Neural progenitor cell (in vitro differentiated cells): ENCODE data around the gene NDUFC2. TPM values are rescaled to one million over a fixed set of nuclear protein-coding genes. Genes with fewer than 3 reads are reported as not detected.
"Not testable (repeated sequence)": the region's sequence is repeated elsewhere in the genome, so short reads cannot be mapped to it uniquely, and the experiment has no call there.

ENCODE experiments used
- DNase-seq: peaks from one replicate; pipeline ENCODE4 v3.0.0-alpha.2; 2016; ENCODE audit warnings: low spot score
- H2AFZ ChIP-seq: fragments of 200-600 bp; sonication (generic); replicated peaks from 2 replicates; pipeline ENCODE4 v1.6.1; 2016; ENCODE audit warnings: antibody characterized with exemption
- H3F3A ChIP-seq: fragments of 200-600 bp; sonication (generic); 2 replicates; pipeline ENCODE4 v1.6.1; 2016; ENCODE audit warnings: antibody characterized with exemption, low read depth
- H3K27ac ChIP-seq: fragments of 200-600 bp; sonication (generic); 2 replicates; pipeline ENCODE4 v1.5.1; 2016; ENCODE audit warnings: mild to moderate bottlenecking
- H3K27me3 ChIP-seq: fragments of 200-600 bp; sonication (generic); 2 replicates; pipeline ENCODE4 v1.6.1; 2016; ENCODE audit warnings: mild to moderate bottlenecking, moderate library complexity
- H3K36me3 ChIP-seq: fragments of 200-600 bp; sonication (generic); 2 replicates; pipeline ENCODE4 v1.5.1; 2016
- H3K4me1 ChIP-seq: fragments of 200-600 bp; sonication (generic); 2 replicates; pipeline ENCODE4 v1.6.1; 2016; ENCODE audit warnings: mixed run types
- H3K4me2 ChIP-seq: fragments of 200-600 bp; sonication (generic); 2 replicates; pipeline ENCODE4 v1.6.1; 2016
- H3K4me3 ChIP-seq: fragments of 200-600 bp; sonication (generic); 2 replicates; pipeline ENCODE4 v1.5.1; 2016
- H3K79me2 ChIP-seq: fragments of 200-600 bp; sonication (generic); 2 replicates; pipeline ENCODE4 v1.6.1; 2016; ENCODE audit warnings: low read depth
- H3K9ac ChIP-seq: fragments of 200-600 bp; sonication (generic); 2 replicates; pipeline ENCODE4 v1.6.1; 2016
- H3K9me3 ChIP-seq: fragments of 200-600 bp; sonication (generic); 2 replicates; pipeline ENCODE4 v1.5.1; 2016; ENCODE audit warnings: low read depth
- H4K20me1 ChIP-seq: fragments of 200-600 bp; sonication (generic); 2 replicates; pipeline ENCODE4 v1.6.1; 2016; ENCODE audit warnings: low read depth
- H3K27ac Mint-ChIP-seq: 3 replicates; pipeline ENCODE4 v1.8.0; 2021; ENCODE audit warnings: mixed read lengths
- H3K27me3 Mint-ChIP-seq: 2 replicates; pipeline ENCODE4 v1.8.0; 2022; ENCODE audit warnings: low read depth, mild to moderate bottlenecking, inconsistent platforms, moderate library complexity, mixed read lengths; ENCODE audit not compliant: insufficient read depth
- H3K36me3 Mint-ChIP-seq: 3 replicates; pipeline ENCODE4 v1.8.0; 2021; ENCODE audit warnings: mixed read lengths
- H3K4me1 Mint-ChIP-seq: 3 replicates; pipeline ENCODE4 v1.8.0; 2021; ENCODE audit warnings: mixed read lengths
- H3K4me3 Mint-ChIP-seq: 3 replicates; pipeline ENCODE4 v1.8.0; 2021; ENCODE audit warnings: mild to moderate bottlenecking, moderate library complexity, mixed read lengths
- H3K9me3 Mint-ChIP-seq: 3 replicates; pipeline ENCODE4 v1.8.0; 2020; ENCODE audit warnings: mixed read lengths
- EZH2 ChIP-seq: fragments of 200-600 bp; sonication (generic); IDR thresholded peaks from 2 replicates; pipeline ENCODE4 v1.6.1; 2017; ENCODE audit warnings: antibody characterized with exemption, mild to moderate bottlenecking, moderate library complexity
- EZH2phosphoT487 ChIP-seq: fragments of 200-600 bp; sonication (generic); IDR thresholded peaks from 2 replicates; pipeline ENCODE4 v1.6.1; 2017; ENCODE audit warnings: antibody characterized with exemption
- total RNA-seq: library from RNA; depleted of rRNA; stranded (reverse); fragments of >200 nt; gene quantifications from 2 replicates; pipeline ENCODE4 v1.2.3, GENCODE V29; 2015; ENCODE audit warnings: low replicate concordance
- TF ChIP-seq, protein P1 (sequence below): fragments of 200-600 bp; sonication (generic); IDR thresholded peaks from 2 replicates; pipeline ENCODE4 v1.5.1; 2017; ENCODE audit warnings: antibody characterized with exemption, mild to moderate bottlenecking

Gene NDUFC2
- total RNA-seq, 1 donor from 2014 or later = 36.7 TPM

DNA sequence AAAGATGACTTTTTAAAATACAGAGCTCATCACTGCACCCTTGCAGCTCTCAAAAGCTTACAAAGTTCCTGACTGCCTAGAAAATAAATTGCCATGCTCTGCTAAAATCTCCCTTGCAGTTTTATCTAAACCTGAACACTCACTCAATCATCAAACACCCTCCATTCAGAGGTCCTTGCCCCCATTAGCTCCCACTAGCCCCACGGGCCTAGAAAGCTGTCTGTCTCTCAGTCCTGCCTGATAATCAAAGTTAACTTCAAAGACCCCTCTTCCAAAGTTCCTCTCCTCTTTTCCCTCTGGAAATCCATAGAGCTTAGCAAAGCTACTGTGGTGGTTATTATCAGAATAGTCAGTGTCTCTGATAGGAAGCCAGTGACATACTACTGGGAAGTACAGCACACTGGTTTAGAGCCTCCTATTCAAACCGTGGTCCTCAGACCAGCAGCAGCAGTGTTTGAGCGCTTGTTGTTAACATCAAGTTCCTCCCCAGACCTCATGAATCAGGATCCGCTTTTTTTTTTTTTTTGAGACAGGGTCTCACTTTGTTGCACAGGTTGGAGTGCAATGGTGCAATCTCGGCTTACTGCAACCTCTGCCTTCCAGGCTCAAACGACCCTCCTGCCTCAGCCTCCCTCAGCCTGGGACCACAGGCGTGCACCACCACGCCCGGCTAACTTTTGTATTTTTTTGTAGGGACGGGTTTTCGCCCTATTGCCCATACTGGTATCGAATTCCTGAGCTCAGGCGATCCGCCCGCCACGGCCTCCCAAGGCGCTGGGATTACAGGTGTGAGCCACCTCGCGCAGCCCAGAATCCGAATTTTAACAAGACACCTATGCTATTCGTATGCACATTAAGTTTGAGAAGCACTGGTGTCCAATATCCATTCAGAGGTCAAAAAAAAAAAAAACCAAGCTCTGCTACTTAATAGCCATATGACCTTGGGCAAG, 1.2 kb downstream of the NDUFC2 start:
- H3K27ac Mint-ChIP-seq = no peak overlapping the region
- H3K27me3 Mint-ChIP-seq = no peaks in the 10 kb centered on the region
- no peaks in the 10 kb centered on the region for H3K9me3 ChIP-seq

GRCh38 chr11:78077592-78077991, 2.1 kb downstream of the NDUFC2 start:
- not testable (repeated sequence) for H3K4me1 ChIP-seq, H3K36me3 ChIP-seq, H3F3A ChIP-seq, DNase-seq, H3K36me3 Mint-ChIP-seq, H2AFZ ChIP-seq, H3K27me3 ChIP-seq, H3K9ac ChIP-seq, H3K4me3 ChIP-seq, H3K27ac ChIP-seq, H3K27me3 Mint-ChIP-seq, H3K9me3 Mint-ChIP-seq, H3K9me3 ChIP-seq, H3K27ac Mint-ChIP-seq
- Histone ChIP-seq H3K79me2 (peaks cover 68% of the 10 kb centered on the region), H4K20me1 (peaks cover 22% of the 10 kb centered on the region), H3K4me2 (peak overlapping the region; percentile 75)
- Mint-ChIP-seq H3K4me1 (peaks cover 14% of the 10 kb centered on the region), H3K4me3 (peak overlapping the region; percentile 94)

More for the DNA sequence above, 1.2 kb downstream of the NDUFC2 start:
- Mint-ChIP-seq H3K36me3 (peaks cover 3% of the 10 kb centered on the region), H3K4me1 (peaks cover 18% of the 10 kb centered on the region), H3K4me3 (peak overlapping the region; percentile 94), H3K9me3 (no peaks in the 10 kb centered on the region)
- Histone ChIP-seq H3K4me1 (no peaks in the 10 kb centered on the region), H4K20me1 (peaks cover 22% of the 10 kb centered on the region), H3K4me3 (peak overlapping the region; percentile 57), H3F3A (no peaks in the 10 kb centered on the region), H3K27ac (no peak overlapping the region), H3K36me3 (no peaks in the 10 kb centered on the region), H3K9ac (peak overlapping the region; percentile 81), H2AFZ (no peak overlapping the region), H3K27me3 (no peaks in the 10 kb centered on the region), H3K4me2 (peak overlapping the region; percentile 75), H3K79me2 (peaks cover 61% of the 10 kb centered on the region)
- DNase-seq = peak; percentile 21
- no peak for TF ChIP-seq EZH2phosphoT487
- TF ChIP-seq, protein P1, sequence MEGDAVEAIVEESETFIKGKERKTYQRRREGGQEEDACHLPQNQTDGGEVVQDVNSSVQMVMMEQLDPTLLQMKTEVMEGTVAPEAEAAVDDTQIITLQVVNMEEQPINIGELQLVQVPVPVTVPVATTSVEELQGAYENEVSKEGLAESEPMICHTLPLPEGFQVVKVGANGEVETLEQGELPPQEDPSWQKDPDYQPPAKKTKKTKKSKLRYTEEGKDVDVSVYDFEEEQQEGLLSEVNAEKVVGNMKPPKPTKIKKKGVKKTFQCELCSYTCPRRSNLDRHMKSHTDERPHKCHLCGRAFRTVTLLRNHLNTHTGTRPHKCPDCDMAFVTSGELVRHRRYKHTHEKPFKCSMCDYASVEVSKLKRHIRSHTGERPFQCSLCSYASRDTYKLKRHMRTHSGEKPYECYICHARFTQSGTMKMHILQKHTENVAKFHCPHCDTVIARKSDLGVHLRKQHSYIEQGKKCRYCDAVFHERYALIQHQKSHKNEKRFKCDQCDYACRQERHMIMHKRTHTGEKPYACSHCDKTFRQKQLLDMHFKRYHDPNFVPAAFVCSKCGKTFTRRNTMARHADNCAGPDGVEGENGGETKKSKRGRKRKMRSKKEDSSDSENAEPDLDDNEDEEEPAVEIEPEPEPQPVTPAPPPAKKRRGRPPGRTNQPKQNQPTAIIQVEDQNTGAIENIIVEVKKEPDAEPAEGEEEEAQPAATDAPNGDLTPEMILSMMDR = no peak
- TF ChIP-seq EZH2 = no peak

GRCh38 chr11:78076733-78077403, 2.8 kb downstream of the NDUFC2 start:
- Mint-ChIP-seq H3K4me1 (peaks cover 14% of the 10 kb centered on the region), H3K4me3 (no peak overlapping the region), H3K27ac (no peak overlapping the region), H3K36me3 (peaks cover 9% of the 10 kb centered on the region), H3K27me3 (no peaks in the 10 kb centered on the region), H3K9me3 (no peaks in the 10 kb centered on the region)
- Histone ChIP-seq H3K9me3 (no peaks in the 10 kb centered on the region), H3F3A (no peaks in the 10 kb centered on the region), H3K4me3 (no peak overlapping the region), H3K79me2 (peaks cover 68% of the 10 kb centered on the region), H3K4me1 (no peaks in the 10 kb centered on the region), H3K27ac (no peak overlapping the region), H2AFZ (no peak overlapping the region), H3K27me3 (no peaks in the 10 kb centered on the region), H3K36me3 (no peaks in the 10 kb centered on the region), H4K20me1 (peaks cover 22% of the 10 kb centered on the region), H3K9ac (no peak overlapping the region), H3K4me2 (no peak overlapping the region)
- no peak for TF ChIP-seq EZH2phosphoT487
- no peak for DNase-seq

DNA sequence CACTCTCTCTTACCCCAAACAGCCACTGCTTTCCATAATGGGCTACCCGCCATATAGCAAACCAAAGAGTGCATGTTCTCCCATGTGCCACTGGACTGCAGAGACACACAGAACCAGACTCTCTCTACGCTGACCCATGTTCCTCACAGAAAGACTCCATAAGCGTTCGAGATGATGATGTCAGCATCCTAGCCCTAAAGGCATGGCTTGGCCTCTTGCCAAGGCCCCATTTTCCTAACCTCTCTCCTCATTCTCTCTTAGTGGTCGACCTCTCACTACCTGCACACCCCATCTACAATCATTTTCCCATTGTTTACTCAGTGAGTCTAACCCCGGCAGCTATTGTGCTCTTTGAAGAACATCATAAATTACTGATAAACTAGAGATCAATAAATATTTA, 4.9 kb downstream of the NDUFC2 start:
- Mint-ChIP-seq H3K27me3 (no peaks in the 10 kb centered on the region), H3K4me1 (peaks cover 14% of the 10 kb centered on the region), H3K9me3 (no peaks in the 10 kb centered on the region), H3K27ac (no peak overlapping the region), H3K4me3 (no peak overlapping the region), H3K36me3 (peaks cover 11% of the 10 kb centered on the region)
- Histone ChIP-seq H3K4me1 (no peaks in the 10 kb centered on the region), H3K27ac (no peak overlapping the region), H3K79me2 (peaks cover 68% of the 10 kb centered on the region), H3K4me3 (no peak overlapping the region), H2AFZ (no peak overlapping the region), H3K9me3 (no peaks in the 10 kb centered on the region), H3K36me3 (peaks cover 4% of the 10 kb centered on the region), H3K27me3 (no peaks in the 10 kb centered on the region), H4K20me1 (peaks cover 27% of the 10 kb centered on the region), H3K9ac (no peak overlapping the region), H3K4me2 (no peak overlapping the region), H3F3A (no peaks in the 10 kb centered on the region)
- TF ChIP-seq EZH2phosphoT487 = no peak
- TF ChIP-seq, protein P1 = no peak
- TF ChIP-seq EZH2 = no peak
- no peak for DNase-seq
